Liver (tissue), 9 donors: Measurements from ENCODE around the gene KIFBP. TPM values are rescaled to one million over a fixed set of nuclear protein-coding genes. Genes with fewer than 3 reads are reported as not detected.

Experiments used
- DNase-seq: peaks from one replicate; pipeline ENCODE4 v3.0.0-alpha.2; 2017; ENCODE audit warnings: low spot score
- H3K27ac ChIP-seq, 2 donors: one replicate each; pipeline ENCODE4 v1.7.0; 2013; ENCODE audit warnings: inconsistent platforms in 2 of 2, low read length in 2 of 2, control low read depth in 1 of 2, low read depth in 1 of 2, mild to moderate bottlenecking in 1 of 2
- H3K27me3 ChIP-seq, 4 donors: one replicate each; pipeline versions ENCODE4 v1.6.1 to v1.7.0; 2013; ENCODE audit warnings: low read length in 3 of 4, inconsistent platforms in 1 of 4, mild to moderate bottlenecking in 1 of 4, moderate library complexity in 1 of 4; ENCODE audit not compliant: control insufficient read depth in 4 of 4, insufficient read depth in 4 of 4
- H3K36me3 ChIP-seq, 4 donors: one replicate each; pipeline versions ENCODE4 v1.6.1 to v1.7.0; 2013; ENCODE audit warnings: low read length in 3 of 4, mild to moderate bottlenecking in 3 of 4, low read depth in 1 of 4, moderate library complexity in 1 of 4; ENCODE audit not compliant: control insufficient read depth in 4 of 4, insufficient read depth in 3 of 4
- H3K4me1 ChIP-seq, 4 donors: one replicate each; pipeline versions ENCODE4 v1.6.1 to v1.7.0; 2013; ENCODE audit warnings: low read length in 3 of 4, mild to moderate bottlenecking in 3 of 4, moderate library complexity in 1 of 4; ENCODE audit not compliant: control insufficient read depth in 4 of 4, insufficient read depth in 4 of 4
- H3K4me3 ChIP-seq, 3 donors: one replicate each; pipeline versions ENCODE4 v1.6.1 to v1.7.0; 2013; ENCODE audit warnings: low read length in 3 of 3, control low read depth in 1 of 3, low read depth in 1 of 3, mild to moderate bottlenecking in 1 of 3
- H3K9ac ChIP-seq, 2 donors: one replicate each; pipeline ENCODE4 v1.7.0; 2013; ENCODE audit warnings: low read length in 2 of 2, mild to moderate bottlenecking in 2 of 2, moderate library complexity in 2 of 2, control low read depth in 1 of 2, low read depth in 1 of 2
- H3K9me3 ChIP-seq, 4 donors: one replicate each; pipeline versions ENCODE4 v1.6.1 to v1.7.0; 2013; ENCODE audit warnings: low read length in 3 of 4; ENCODE audit not compliant: control insufficient read depth in 4 of 4
- ATF3 ChIP-seq: IDR thresholded peaks from 2 replicates; pipeline ENCODE4 v1.6.1; 2016; ENCODE audit warnings: antibody characterized with exemption
- CTCF ChIP-seq: fragments of 150-350 bp; IDR thresholded peaks from 2 replicates; pipeline ENCODE4 v1.5.1; 2017; ENCODE audit warnings: improper control_type of control experiment, low read depth, low read length; ENCODE audit not compliant: missing input control
- EGR1 ChIP-seq, 2 donors: IDR thresholded peaks; 2 replicates each; pipeline ENCODE4 v1.6.1; 2016 to 2018; ENCODE audit warnings: antibody characterized with exemption in 2 of 2, low read depth in 2 of 2
- FOXA1 ChIP-seq: IDR thresholded peaks from 2 replicates; pipeline ENCODE4 v1.6.1; 2016; ENCODE audit warnings: antibody characterized with exemption
- FOXA2 ChIP-seq: IDR thresholded peaks from 2 replicates; pipeline ENCODE4 v1.6.1; 2016; ENCODE audit warnings: antibody characterized with exemption
- GABPA ChIP-seq, 2 donors: IDR thresholded peaks in 1 of 2; conservative IDR thresholded peaks in 1 of 2; 2 replicates each; pipeline ENCODE4 v1.6.1; 2016; ENCODE audit warnings: antibody characterized with exemption in 2 of 2, mild to moderate bottlenecking in 1 of 2, moderate library complexity in 1 of 2
- HNF4A ChIP-seq, 2 donors: conservative IDR thresholded peaks; 2 replicates each; pipeline ENCODE4 v1.6.1; 2016; ENCODE audit warnings: antibody characterized with exemption in 2 of 2, mild to moderate bottlenecking in 2 of 2
- HNF4G ChIP-seq: IDR thresholded peaks from 2 replicates; pipeline ENCODE4 v1.6.1; 2016; ENCODE audit warnings: antibody characterized with exemption
- JUND ChIP-seq, 2 donors: IDR thresholded peaks; 2 replicates each; pipeline ENCODE4 v1.6.1; 2016; ENCODE audit warnings: antibody characterized with exemption in 2 of 2
- MAX ChIP-seq: IDR thresholded peaks from 2 replicates; pipeline ENCODE4 v1.6.1; 2016; ENCODE audit warnings: antibody characterized with exemption
- NR2F2 ChIP-seq: IDR thresholded peaks from 2 replicates; pipeline ENCODE4 v1.6.1; 2016; ENCODE audit warnings: antibody characterized with exemption
- RAD21 ChIP-seq, 2 donors: IDR thresholded peaks; 2 replicates each; pipeline ENCODE4 v1.6.1; 2016; ENCODE audit warnings: antibody characterized with exemption in 2 of 2, mild to moderate bottlenecking in 2 of 2
- REST ChIP-seq: IDR thresholded peaks from 2 replicates; pipeline ENCODE4 v1.6.1; 2016; ENCODE audit warnings: antibody characterized with exemption, mild to moderate bottlenecking
- RXRA ChIP-seq, 2 donors: IDR thresholded peaks; 2 replicates each; pipeline ENCODE4 v1.6.1; 2017 to 2018; ENCODE audit warnings: antibody characterized with exemption in 2 of 2, mild to moderate bottlenecking in 1 of 2
- SP1 ChIP-seq: IDR thresholded peaks from 2 replicates; pipeline ENCODE4 v1.6.1; 2018; ENCODE audit warnings: antibody characterized with exemption, mild to moderate bottlenecking
- TAF1 ChIP-seq: conservative IDR thresholded peaks from 2 replicates; pipeline ENCODE4 v1.6.1; 2016; ENCODE audit warnings: antibody characterized with exemption, mild to moderate bottlenecking
- YY1 ChIP-seq: IDR thresholded peaks from 2 replicates; pipeline ENCODE4 v1.6.1; 2016; ENCODE audit warnings: antibody characterized with exemption, mild to moderate bottlenecking
- ZBTB33 ChIP-seq: IDR thresholded peaks from 2 replicates; pipeline ENCODE4 v1.6.1; 2016; ENCODE audit warnings: antibody characterized with exemption
- WGBS: extraction: QIAGEN DNeasy Blood & Tissue Kit; methylation state at CpG from one replicate; pipeline ENCODE4 v1.1.7; 2013; 5-methylcytosine and 5-hydroxymethylcytosine counted together
- polyA plus RNA-seq, 2 donors: library from polyadenylated mRNA; stranded (reverse) in 1 of 2; unstranded in 1 of 2; fragments of 200-250 nt in 1 of 2; fragments of >200 nt in 1 of 2; fragmentation: Nextera tagmentation in 1 of 2; extraction: Ambion mirVana in 1 of 2; gene quantifications; one replicate each; pipeline versions ENCODE4 v1.2.1 to v1.2.3, GENCODE V29; 2013 to 2015
- total RNA-seq, 2 donors: library from RNA; depleted of rRNA; stranded (reverse); fragments of >200 nt; gene quantifications; one replicate each; pipeline ENCODE4 v1.2.3, GENCODE V29; 2014
- donor health status: healthy.
- donor health status: healthy.
- donor health status: healthy.
- donor health status: healthy.
- donor health status: healthy.

The KIFBP gene
- total and polyA plus RNA-seq, 4 donors, result 5.7 to 11.2 (median 7.9) TPM

- WGBS, result under 1% methylated on average over 53 of the region's 53 CpGs
- H3K9me3 ChIP-seq, result no peaks in the 10 kb centered on the region
- H3K27ac ChIP-seq, result peak within 1 kb of the TSS; percentile 98 to 99
- no peaks in the 10 kb centered on the region for H3K27me3 ChIP-seq
- peak within 1 kb of the TSS; percentile 83 to 90 for H3K9ac ChIP-seq
- H3K4me1 ChIP-seq, result peaks cover 5 to 15% (median 7%) of the 10 kb centered on the region in 4 donors
- TF ChIP-seq HNF4G (no peak), EGR1 (IDR thresholded peaks at IDR 0.05; ENCODE audit: low read depth in 2 of 2) (peak; percentile 76 to 95), REST (peak; percentile 65), ATF3 (no peak), TAF1 (peak; percentile 39), YY1 (peak; percentile 86), FOXA2 (no peak), GABPA (IDR thresholded peaks at IDR 0.05 in 1 of 2, conservative IDR thresholded peaks at IDR 0.05 in 1 of 2) (peak; percentile 97 to 99), FOXA1 (no peak), MAX (peak; percentile 99), JUND (IDR thresholded peaks at IDR 0.05) (no peak), CTCF (peak; percentile 24), NR2F2 (peak; percentile 30), RAD21 (IDR thresholded peaks at IDR 0.05) (peak; percentile 57 to 58), HNF4A (conservative IDR thresholded peaks at IDR 0.05) (peak in 1 of 2 donors; percentile 8), ZBTB33 (no peak), RXRA (IDR thresholded peaks at IDR 0.05) (peak in 1 of 2 donors; percentile 8), SP1 (peak; percentile 54)
- H3K36me3 ChIP-seq, result peaks cover 1 to 9% (median 7%) of the 10 kb centered on the region in 4 donors
- H3K4me3 ChIP-seq, result peak within 1 kb of the TSS; percentile 87 to 97 (median 92)
- DNase-seq, result peak; percentile 85
Measured at GRCh38 chr10:68955832-68956532, 32.6 kb upstream of the KIFBP start, which contains the start of gene DDX21. Gene DDX21, plus strand, starts transcription at chr10:68956170. Its CDS starts 56 bp downstream, at chr10:68956226.
